Neuron (in vitro differentiated cells): ENCODE results near the gene AUH.
A peak's percentile ranks its signal among the peaks of the same experiment; 100 is the strongest.

Source experiments
- H2AFZ ChIP-seq: one replicate; pipeline ENCODE4 v1.6.1; 2013; ENCODE audit warnings: low read depth, mild to moderate bottlenecking, inconsistent platforms, low read length, moderate library complexity
- H3K27me3 ChIP-seq: one replicate; pipeline ENCODE4 v1.6.1; 2013; ENCODE audit warnings: low read length; ENCODE audit not compliant: insufficient read depth
- H3K36me3 ChIP-seq: one replicate; pipeline ENCODE4 v1.6.1; 2013; ENCODE audit warnings: low read length; ENCODE audit not compliant: insufficient read depth
- H3K4me1 ChIP-seq: one replicate; pipeline ENCODE4 v1.6.1; 2013; ENCODE audit warnings: low read length; ENCODE audit not compliant: insufficient read depth
- H3K4me3 ChIP-seq: 2 replicates; pipeline ENCODE4 v1.5.1; 2013; ENCODE audit warnings: mild to moderate bottlenecking, low read length, moderate library complexity
- H3K9me3 ChIP-seq: one replicate; pipeline ENCODE4 v1.6.1; 2013; ENCODE audit warnings: low read length

The AUH gene

DNA sequence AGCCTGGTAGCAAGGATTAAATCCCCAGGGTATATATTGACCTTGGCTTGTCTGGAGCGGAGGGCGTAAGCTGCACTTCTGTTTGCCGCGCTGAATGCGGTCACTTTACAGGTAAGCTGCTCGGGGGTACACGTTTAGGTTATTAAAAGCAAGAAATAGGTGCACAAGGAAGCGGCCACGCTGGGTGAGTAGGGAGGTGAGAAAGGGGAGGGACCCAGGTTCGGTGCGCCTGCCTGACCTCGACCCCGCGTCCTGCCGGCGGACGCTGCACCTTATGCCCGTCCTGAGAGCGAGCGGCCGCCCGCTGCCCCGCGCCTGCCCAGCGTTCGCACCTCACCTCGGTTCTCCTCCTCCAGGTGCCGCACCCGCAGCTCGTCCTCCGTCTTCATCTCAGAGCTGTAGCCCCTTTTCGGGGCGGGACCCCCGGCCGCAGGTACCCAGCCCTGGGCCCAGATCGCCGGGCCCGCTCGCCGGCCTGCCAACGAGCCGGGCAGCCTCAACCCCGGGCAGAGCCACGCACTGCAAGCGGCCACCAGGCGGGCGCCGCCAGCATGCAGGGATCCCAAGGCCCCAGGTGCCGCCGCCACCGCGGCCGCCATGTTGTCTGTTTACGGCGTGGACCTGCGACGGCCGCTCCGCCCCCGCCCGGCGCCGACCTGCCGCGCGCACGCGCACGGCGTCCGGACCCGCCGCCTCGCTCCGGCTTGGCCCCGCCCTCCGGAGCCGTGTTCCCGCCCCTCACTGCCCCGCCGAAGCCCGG, at the start of gene AUH:
TSS of gene AUH (minus strand) at position 628 of the 760 bp plus-strand sequence. CDS start at position 599, 29 bp downstream.
- H3K36me3 ChIP-seq, result no peaks in the 10 kb centered on the region
- peak within 1 kb of the TSS; percentile 85 for H2AFZ ChIP-seq
- no peaks in the 10 kb centered on the region for H3K27me3 ChIP-seq
- H3K4me1 ChIP-seq, result peaks cover 13% of the 10 kb centered on the region
- H3K9me3 ChIP-seq, result no peaks in the 10 kb centered on the region
- H3K4me3 ChIP-seq, result peak within 1 kb of the TSS; percentile 64

DNA sequence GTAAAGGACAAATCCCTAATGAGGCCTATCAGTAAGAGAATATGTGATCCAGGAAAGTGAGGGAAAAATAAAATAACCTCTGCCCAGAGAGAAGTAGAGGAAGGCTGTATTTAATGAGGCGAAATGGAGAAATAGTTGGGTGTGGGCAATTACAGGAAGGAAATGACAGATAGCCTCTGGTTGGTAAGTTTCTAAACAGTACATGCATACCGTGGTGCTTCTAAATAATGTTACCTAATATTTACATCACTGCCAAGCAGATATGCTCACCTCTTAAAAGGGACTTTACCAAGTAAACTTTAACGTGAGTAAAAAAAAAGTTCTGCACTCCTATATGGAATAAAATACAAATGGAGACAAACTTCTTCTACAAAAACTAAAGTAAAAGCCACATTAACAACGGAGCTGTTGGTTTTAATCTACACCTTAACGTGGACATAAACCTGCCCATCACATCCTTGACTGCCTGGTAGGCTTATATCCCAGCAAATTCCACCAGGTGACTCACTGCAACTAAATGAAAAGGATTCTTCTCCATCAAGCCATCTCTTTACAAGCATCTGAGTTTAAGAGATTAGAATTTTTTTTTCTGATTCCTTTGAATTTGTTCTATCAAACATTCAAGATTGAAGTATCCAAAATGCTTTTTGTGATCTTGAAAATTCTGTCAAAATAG, 49.5 kb upstream of the AUH start:
- Histone ChIP-seq H3K9me3 (no peaks in the 10 kb centered on the region), H3K36me3 (peaks cover 17% of the 10 kb centered on the region), H3K4me1 (no peaks in the 10 kb centered on the region), H3K4me3 (no peak overlapping the region), H3K27me3 (no peaks in the 10 kb centered on the region), H2AFZ (no peak overlapping the region)

DNA sequence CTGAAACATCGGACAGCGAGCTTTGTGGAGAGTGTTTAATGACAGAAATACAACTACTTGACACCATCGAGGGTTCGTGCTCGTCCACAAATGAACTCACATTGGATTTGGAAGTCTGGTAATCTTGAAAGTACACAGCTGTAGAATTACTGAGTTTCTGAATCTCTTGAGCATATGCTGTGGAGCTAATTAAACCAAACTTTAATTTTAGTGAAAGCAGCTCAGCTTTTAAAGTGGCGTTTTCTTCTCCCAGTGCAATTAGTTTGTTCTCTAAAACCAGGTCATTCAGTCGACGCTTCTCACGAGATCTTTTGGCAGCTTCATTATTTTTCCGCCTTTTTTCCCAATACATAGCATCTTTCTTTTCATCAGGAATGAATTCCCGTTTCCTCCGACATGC, 48.4 kb upstream of the AUH start:
- Histone ChIP-seq H3K27me3 (no peaks in the 10 kb centered on the region), H3K9me3 (no peaks in the 10 kb centered on the region), H3K4me1 (no peaks in the 10 kb centered on the region), H3K4me3 (no peak overlapping the region), H3K36me3 (peaks cover 17% of the 10 kb centered on the region), H2AFZ (no peak overlapping the region)

DNA sequence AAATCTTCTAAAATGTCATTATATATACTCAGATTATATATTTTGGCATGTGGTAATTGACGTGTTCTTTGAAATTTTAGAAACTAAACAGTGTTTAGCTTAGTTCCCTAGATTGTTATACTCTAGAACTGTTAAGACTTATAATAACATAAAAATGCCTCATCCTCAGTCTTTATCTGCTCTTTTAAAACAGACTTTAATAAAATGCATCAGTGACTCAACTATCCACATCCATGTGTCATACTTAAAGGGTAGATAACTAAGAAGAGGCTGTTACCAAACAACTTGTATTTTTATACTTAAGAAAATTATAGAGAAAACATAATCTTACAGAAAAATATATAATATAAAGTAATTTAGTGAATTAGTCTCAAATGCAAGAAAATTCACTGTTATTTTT, 46.8 kb upstream of the AUH start:
- H3K4me3 ChIP-seq, result no peak overlapping the region
- no peak overlapping the region for H2AFZ ChIP-seq
- no peaks in the 10 kb centered on the region for H3K9me3 ChIP-seq
- no peaks in the 10 kb centered on the region for H3K27me3 ChIP-seq
- H3K36me3 ChIP-seq, result peaks cover 17% of the 10 kb centered on the region
- H3K4me1 ChIP-seq, result no peaks in the 10 kb centered on the region

- Histone ChIP-seq H3K4me1 (no peaks in the 10 kb centered on the region), H3K27me3 (no peaks in the 10 kb centered on the region), H3K36me3 (peaks cover 17% of the 10 kb centered on the region), H2AFZ (no peak overlapping the region), H3K4me3 (no peak overlapping the region), H3K9me3 (no peaks in the 10 kb centered on the region)
Measured at GRCh38 chr9:91407580-91408318, 46.0 kb upstream of the AUH start.

DNA sequence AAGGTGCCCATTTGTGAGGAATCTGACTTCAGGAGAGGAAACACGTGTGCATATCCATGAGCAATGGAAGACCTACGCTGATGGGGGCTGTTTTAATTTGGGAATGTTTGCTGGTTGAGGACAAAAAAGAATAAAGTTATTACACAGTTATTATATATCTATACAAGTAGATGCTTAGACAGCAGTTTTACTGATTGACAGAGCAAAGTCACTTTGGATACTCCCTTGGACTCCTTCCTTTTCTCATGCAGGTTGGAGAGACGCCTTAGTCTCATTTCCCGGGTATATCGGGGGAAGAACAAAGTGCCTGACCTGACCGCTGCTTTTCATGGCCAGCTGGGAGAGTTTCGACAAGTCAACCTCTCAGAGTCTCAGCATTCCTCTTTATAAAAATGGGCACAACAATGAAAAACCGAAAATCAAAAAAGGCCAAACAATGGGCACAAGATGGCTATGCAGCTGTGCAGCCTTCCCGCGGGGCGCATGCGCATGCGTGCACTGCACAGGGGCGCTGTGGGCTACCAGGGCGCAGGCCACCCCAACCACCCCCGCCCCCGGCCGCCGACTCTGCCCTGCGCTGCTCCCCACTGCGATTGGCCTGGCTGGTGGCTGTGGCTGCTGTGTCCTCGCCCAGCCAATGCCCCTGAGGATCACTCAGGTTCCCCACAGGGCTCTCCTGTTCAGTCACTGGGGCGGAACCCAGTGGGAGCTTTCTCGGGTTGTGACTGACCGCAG, 43.8 kb upstream of the AUH start:
- H3K36me3 ChIP-seq, result peaks cover 17% of the 10 kb centered on the region
- H3K4me3 ChIP-seq, result no peak overlapping the region
- H3K4me1 ChIP-seq, result no peaks in the 10 kb centered on the region
- no peaks in the 10 kb centered on the region for H3K27me3 ChIP-seq
- no peak overlapping the region for H2AFZ ChIP-seq
- H3K9me3 ChIP-seq, result no peaks in the 10 kb centered on the region

DNA sequence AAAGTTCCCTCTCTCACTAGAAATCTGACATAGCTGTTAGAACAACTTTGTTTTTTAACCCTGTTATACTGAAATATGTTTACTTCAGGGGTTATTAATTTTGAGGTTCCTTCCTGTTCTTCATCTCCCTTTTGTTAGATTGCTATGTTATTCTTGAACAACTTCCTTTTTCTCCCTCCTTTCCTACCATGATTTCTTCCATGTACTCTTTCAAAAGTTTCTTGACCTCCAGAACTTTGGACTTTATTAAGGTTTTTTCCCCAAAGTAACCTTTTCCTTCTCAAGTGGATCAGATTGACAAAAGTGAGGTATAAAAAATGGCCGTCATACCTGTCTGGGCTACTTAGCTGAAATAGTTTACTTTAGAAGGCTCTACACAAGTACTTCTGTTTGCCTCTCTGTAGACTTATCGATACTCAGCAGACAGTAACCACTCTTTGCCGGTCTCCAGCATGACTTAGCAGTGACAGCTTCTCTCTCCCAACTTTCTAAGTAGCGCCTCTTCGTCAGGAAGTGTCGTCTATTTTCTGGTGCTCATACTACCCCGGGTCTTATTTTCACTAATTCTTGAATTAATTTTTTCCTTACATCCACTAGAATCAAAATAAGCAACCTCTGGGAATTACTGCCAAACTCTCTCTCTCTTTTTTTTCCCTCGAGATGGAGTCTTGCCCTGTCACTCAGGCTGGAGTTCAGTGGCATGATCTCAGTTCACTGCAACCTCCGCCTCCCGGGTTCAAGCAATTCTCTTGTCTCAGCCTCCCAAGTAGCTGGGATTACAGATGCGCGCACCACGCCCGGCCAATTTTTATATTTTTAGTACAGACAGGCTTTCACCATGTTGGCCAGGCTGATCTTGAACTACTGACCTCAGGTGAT, 42.2 kb upstream of the AUH start:
- Histone ChIP-seq H3K4me1 (no peaks in the 10 kb centered on the region), H3K4me3 (no peak overlapping the region), H3K27me3 (no peaks in the 10 kb centered on the region), H2AFZ (no peak overlapping the region), H3K36me3 (peaks cover 2% of the 10 kb centered on the region), H3K9me3 (no peaks in the 10 kb centered on the region)

DNA sequence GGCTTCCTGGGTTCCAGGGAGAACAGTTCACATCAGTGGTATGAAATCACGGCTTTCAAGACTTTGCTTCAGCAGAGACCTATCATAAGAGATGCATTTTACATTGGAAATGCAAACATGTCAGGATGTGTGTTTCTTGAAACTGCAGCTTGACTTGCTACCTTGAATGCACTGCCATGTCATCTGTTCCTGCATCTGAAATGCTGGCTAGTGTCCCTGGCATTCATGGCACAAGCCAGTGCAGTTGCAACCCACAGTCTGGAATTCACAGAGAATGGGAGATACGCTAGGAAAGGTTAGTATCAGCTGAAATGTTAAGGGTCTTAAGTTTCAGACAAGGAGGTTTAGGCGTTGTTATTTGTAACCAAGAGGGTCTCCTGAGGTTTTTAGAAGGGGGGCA, 37.2 kb upstream of the AUH start:
- H2AFZ ChIP-seq, result no peak overlapping the region
- no peaks in the 10 kb centered on the region for H3K27me3 ChIP-seq
- H3K36me3 ChIP-seq, result no peaks in the 10 kb centered on the region
- H3K4me3 ChIP-seq, result no peak overlapping the region
- no peaks in the 10 kb centered on the region for H3K4me1 ChIP-seq
- H3K9me3 ChIP-seq, result no peaks in the 10 kb centered on the region

GRCh38 chr9:91395553-91396471, 34.1 kb upstream of the AUH start:
- H3K4me1 ChIP-seq, result no peaks in the 10 kb centered on the region
- no peaks in the 10 kb centered on the region for H3K9me3 ChIP-seq
- no peaks in the 10 kb centered on the region for H3K27me3 ChIP-seq

DNA sequence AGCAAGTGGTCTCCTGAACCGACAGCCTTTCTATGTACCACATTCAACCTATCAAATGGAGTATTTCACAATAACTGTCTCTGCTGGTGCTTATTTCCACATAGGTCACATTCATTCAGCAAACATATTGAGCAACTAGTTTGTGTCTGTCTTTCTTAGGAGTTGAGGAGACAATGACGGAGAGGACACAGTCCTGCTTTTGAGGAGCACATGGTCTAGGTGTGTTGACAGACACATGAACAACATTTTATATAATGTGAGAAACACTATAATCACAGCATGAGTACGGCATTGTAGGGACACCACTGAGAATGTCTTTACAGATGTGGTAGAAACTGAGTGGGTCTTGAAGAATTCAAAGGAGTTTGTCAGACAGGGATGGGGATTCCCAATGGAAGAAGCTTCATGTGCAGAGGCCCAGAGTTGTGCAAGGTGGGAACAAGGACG, 33.4 kb upstream of the AUH start:
- Histone ChIP-seq H3K27me3 (no peaks in the 10 kb centered on the region), H2AFZ (no peak overlapping the region), H3K4me1 (no peaks in the 10 kb centered on the region), H3K36me3 (no peaks in the 10 kb centered on the region), H3K4me3 (no peak overlapping the region), H3K9me3 (no peaks in the 10 kb centered on the region)

More at GRCh38 chr9:91395553-91396471, 34.1 kb upstream of the AUH start:
- Histone ChIP-seq H3K36me3 (no peaks in the 10 kb centered on the region), H3K4me3 (no peak overlapping the region), H2AFZ (peak overlapping the region; percentile 17)

- H3K36me3 ChIP-seq, result no peaks in the 10 kb centered on the region
- no peak overlapping the region for H2AFZ ChIP-seq
- H3K4me3 ChIP-seq, result no peak overlapping the region
- no peaks in the 10 kb centered on the region for H3K27me3 ChIP-seq
- H3K4me1 ChIP-seq, result no peaks in the 10 kb centered on the region
- no peaks in the 10 kb centered on the region for H3K9me3 ChIP-seq
Measured at GRCh38 chr9:91393826-91394225, 32.1 kb upstream of the AUH start.
